Activated B cell treated with CpG ODN at 0.5 μM for 24 hours (primary cell): ENCODE measurements around the gene FBXW8. TPM values are rescaled to one million over a fixed set of nuclear protein-coding genes. Genes with fewer than 3 reads are reported as not detected.

Source experiments
- ATAC-seq: fragments of 200-7000 bp; cut with Tn5 transposase; one replicate; pipeline ENCODE4 v1.10.0; 2021; ENCODE audit warnings: low read depth, mild to moderate bottlenecking, moderate library complexity
- CTCF ChIA-PET: fragments of 350-600 bp; sonication (Branson Sonifier 250); formaldehyde crosslinking; loops from one replicate; lab custom pipeline; 2021; ENCODE audit warnings: antibody characterized with exemption; lab: Charles Lee
- POLR2A ChIA-PET: fragments of 350-600 bp; sonication (Branson Sonifier 250); formaldehyde crosslinking; loops from one replicate; lab custom pipeline; 2021; ENCODE audit warnings: antibody characterized with exemption; lab: Charles Lee
- DNase-seq: peaks from one replicate; pipeline ENCODE4 v3.0.0; 2022
- H3K27ac Mint-ChIP-seq: one replicate; pipeline ENCODE4 v1.8.0; 2020; ENCODE audit warnings: mixed read lengths
- H3K27me3 Mint-ChIP-seq: one replicate; pipeline ENCODE4 v1.8.0; 2021; ENCODE audit warnings: mixed read lengths
- H3K36me3 Mint-ChIP-seq: one replicate; pipeline ENCODE4 v1.8.0; 2021; ENCODE audit warnings: low read depth, mixed read lengths
- H3K4me1 Mint-ChIP-seq: one replicate; pipeline ENCODE4 v1.8.0; 2021; ENCODE audit warnings: mixed read lengths
- H3K4me3 Mint-ChIP-seq: one replicate; pipeline ENCODE4 v1.8.0; 2020; ENCODE audit warnings: mild to moderate bottlenecking, mixed read lengths
- H3K9me3 Mint-ChIP-seq: one replicate; pipeline ENCODE4 v1.8.0; 2020; ENCODE audit warnings: mixed read lengths
- CTCF ChIP-seq: fragments of 200-600 bp; IDR thresholded peaks from one replicate; pipeline ENCODE4 v1.8.0; 2022; ENCODE audit warnings: antibody characterized with exemption, mild to moderate bottlenecking
- intact Hi-C: fragments of 100-400 bp; cut with micrococcal nuclease; formaldehyde crosslinking; loops from one replicate; pipeline ENCODE4 v1.15.1; 2024
- total RNA-seq: library from RNA; stranded (reverse); gene quantifications from 2 replicates; pipeline ENCODE4 v1.2.3, GENCODE V29; 2022

FBXW8 gene
- total RNA-seq, 1 donor from 2014 or later = 17.6 TPM

GRCh38 chr12:117058442-117059072 lies 147.8 kb downstream of the FBXW8 start:
- H3K27ac Mint-ChIP-seq = no peak overlapping the region
- no peak for TF ChIP-seq CTCF
- no peaks in the 10 kb centered on the region for H3K27me3 Mint-ChIP-seq
- DNase-seq (no peak), ATAC-seq (no peak)
- no peak overlapping the region for H3K4me3 Mint-ChIP-seq
- peaks cover 3% of the 10 kb centered on the region for H3K36me3 Mint-ChIP-seq
- no peaks in the 10 kb centered on the region for H3K9me3 Mint-ChIP-seq
- ChIA-PET POLR2A (no interaction called here), CTCF (no interaction called here)
- peaks cover 17% of the 10 kb centered on the region for H3K4me1 Mint-ChIP-seq
- intact Hi-C loops = no loop called here

DNA sequence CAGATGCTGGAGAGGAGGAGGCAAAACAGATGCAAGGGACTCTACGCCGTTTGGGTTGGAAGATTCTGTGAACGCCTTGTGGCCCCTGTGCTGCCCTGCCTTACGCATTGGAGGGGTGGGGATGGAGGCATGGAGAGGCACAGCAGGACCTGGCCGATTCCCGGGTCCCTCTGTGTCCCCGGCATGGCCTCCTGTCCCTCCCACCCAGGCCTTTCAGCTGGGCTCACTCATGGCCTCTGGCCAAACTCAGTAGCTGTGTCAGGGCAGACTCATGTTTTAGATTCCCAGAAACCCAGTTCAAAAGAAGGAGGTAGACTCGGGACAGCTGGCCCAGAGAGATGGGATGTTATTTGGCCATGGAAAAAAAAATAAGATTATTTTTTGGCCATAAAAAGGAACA lies 148.4 kb downstream of the FBXW8 start:
- peaks cover 16% of the 10 kb centered on the region for H3K4me1 Mint-ChIP-seq
- peaks cover 3% of the 10 kb centered on the region for H3K36me3 Mint-ChIP-seq

GRCh38 chr12:117060246-117060928 lies 149.6 kb downstream of the FBXW8 start:
- Mint-ChIP-seq H3K9me3 (no peaks in the 10 kb centered on the region), H3K27ac (no peak overlapping the region), H3K36me3 (peaks cover 3% of the 10 kb centered on the region), H3K4me3 (no peak overlapping the region), H3K4me1 (peaks cover 16% of the 10 kb centered on the region), H3K27me3 (no peaks in the 10 kb centered on the region)
- CTCF ChIA-PET = no interaction called here
- ATAC-seq (no peak), DNase-seq (no peak)
- TF ChIP-seq CTCF = no peak
- intact Hi-C loops = no loop called here
- POLR2A ChIA-PET = no interaction called here

More for the DNA sequence above, 148.4 kb downstream of the FBXW8 start:
- ATAC-seq = no peak
- no peak for DNase-seq
- intact Hi-C loops = no loop called here
- Mint-ChIP-seq H3K27me3 (no peaks in the 10 kb centered on the region), H3K27ac (no peak overlapping the region), H3K9me3 (no peaks in the 10 kb centered on the region), H3K4me3 (no peak overlapping the region)
- CTCF ChIA-PET = interaction anchor here (0.8 kb wide), 1 partner anchor 9 kb away, joined by 3 read pairs; no protein-coding TSS in a partner anchor
- no peak for TF ChIP-seq CTCF
- POLR2A ChIA-PET = no interaction called here

- ATAC-seq (no peak), DNase-seq (no peak)
- intact Hi-C loops = no loop called here
- H3K4me3 Mint-ChIP-seq = no peak overlapping the region
- no peak overlapping the region for H3K27ac Mint-ChIP-seq
- no peaks in the 10 kb centered on the region for H3K9me3 Mint-ChIP-seq
- TF ChIP-seq CTCF = no peak
- no peaks in the 10 kb centered on the region for H3K27me3 Mint-ChIP-seq
- H3K36me3 Mint-ChIP-seq = no peaks in the 10 kb centered on the region
- POLR2A ChIA-PET = no interaction called here
- CTCF ChIA-PET = no interaction called here
- peaks cover 16% of the 10 kb centered on the region for H3K4me1 Mint-ChIP-seq
These were observed 150.2 kb downstream of the FBXW8 start for GRCh38 chr12:117060929-117061305.

- no peak overlapping the region for H3K4me3 Mint-ChIP-seq
- H3K4me1 Mint-ChIP-seq = peaks cover 16% of the 10 kb centered on the region
- POLR2A ChIA-PET = no interaction called here
- ATAC-seq (no peak), DNase-seq (no peak)
- H3K27ac Mint-ChIP-seq = no peak overlapping the region
- intact Hi-C loops = no loop called here
- H3K27me3 Mint-ChIP-seq = no peaks in the 10 kb centered on the region
- no peaks in the 10 kb centered on the region for H3K9me3 Mint-ChIP-seq
- CTCF ChIA-PET = no interaction called here
- TF ChIP-seq CTCF = no peak
- no peaks in the 10 kb centered on the region for H3K36me3 Mint-ChIP-seq
These were observed 150.9 kb downstream of the FBXW8 start for GRCh38 chr12:117061555-117062079.
